ENCODE data around the gene IL18RAP.
A peak's percentile ranks its signal among the peaks of the same experiment; 100 is the strongest.

Gene IL18RAP

DNA sequence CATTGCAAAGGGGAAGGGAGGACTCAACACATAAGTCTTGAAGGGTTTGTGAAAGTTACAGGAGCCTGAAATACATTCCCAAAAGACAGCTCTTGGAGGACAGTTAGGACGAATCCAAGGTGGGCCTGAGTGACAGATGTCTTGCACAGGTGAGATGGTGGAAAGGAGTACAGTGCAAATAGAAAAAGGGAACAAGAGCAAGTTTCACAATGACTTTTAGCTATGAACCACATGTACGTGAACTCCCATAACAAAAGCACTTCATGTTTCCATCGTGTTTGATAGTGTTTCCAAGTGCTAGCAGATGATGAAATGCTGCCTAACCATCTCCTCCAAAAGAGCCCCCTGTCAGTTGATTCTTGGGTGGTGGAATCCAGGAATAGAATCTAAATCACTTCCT is 1.8 kb downstream of the IL18RAP start:
- DNase-seq, result no peak

DNA sequence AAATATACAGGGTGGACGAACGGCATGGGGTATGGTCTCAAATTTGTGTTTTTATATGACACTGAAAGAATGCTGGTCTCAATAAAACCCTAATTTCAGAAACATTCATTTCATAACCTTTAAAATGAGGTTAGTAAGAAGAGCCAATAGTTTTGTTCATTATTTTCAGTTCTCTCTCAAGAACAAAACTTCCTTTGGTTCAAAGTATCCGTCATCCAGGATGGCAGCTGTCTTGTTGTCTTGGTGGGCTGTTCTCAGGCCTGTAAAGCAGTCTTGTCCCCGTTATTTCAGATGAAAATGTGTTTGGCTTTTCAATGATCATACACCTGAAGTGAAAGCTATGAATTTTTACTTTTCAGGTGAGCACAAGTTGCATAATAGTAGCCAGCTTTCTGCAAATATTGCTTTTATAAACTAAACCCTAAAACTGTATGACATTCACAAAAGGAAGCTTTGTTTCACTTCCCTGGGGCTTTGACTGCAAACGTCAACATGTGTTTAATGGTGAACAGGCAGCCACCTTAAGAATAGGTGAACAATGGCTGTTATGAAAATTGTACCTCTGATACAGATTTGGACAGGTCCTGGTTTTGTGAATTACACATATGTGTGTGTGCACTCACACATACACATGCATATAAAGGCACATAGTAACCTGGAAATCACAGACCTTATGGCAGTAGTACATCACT is 2.6 kb downstream of the IL18RAP start:
- no peak for DNase-seq

DNA sequence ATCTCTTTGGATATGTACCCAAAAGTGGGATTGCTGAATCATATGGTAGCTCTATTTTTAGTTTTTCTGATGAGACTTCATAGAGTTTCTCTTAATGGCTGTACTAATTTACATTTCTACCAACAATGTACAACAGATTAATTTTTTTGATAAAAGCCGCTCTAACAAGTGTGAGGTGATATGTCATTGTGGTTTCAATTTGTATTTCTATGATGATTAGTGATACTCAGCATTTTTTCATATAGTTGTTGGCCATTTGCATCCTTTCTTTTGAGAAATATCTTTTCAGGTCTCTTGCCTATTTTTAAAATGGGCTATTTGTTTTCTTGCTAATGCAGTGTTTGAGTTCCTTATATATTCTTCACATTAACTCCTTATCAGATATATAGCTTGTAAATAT is 4.3 kb downstream of the IL18RAP start:
- DNase-seq, result no peak

DNA sequence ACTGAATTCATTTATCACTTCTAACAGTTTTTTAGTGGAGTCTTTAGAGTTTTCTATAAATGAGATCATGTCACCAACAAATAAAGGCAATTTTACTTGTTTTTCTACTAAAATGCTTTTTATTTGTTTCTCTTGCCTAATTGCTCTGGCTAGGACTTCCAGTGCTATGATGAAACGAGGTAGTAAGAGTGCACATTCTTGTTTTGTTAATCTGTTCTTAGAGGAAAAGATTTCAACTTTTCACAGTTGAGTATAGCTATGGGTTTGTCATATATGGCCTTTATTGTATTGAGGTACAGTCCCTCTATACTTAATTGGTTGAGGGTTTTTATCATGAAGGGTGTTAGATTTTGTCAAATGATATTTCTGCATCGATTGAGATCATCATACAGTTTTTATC is 5.6 kb downstream of the IL18RAP start:
- no peak for DNase-seq

DNA sequence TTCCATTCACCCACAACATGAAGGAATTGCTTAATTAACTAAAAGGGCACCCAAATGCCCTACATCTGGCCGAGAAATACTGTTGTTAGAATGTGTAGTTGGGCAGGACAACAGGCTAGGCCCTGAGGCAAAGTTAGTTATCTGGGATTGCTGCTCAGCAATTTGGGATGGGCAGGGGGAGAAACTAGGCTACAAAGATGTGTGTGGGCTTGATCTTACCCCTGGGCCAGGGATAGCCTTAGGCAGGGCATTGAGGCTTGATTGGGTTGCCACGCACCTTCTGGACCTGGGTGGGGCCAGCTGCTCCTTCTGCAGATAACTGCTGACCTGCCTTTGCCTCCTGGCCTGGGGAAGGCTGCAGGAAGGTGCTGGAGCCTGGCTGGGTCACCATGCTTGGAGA is 9.4 kb downstream of the IL18RAP start:
- no peak for DNase-seq

DNA sequence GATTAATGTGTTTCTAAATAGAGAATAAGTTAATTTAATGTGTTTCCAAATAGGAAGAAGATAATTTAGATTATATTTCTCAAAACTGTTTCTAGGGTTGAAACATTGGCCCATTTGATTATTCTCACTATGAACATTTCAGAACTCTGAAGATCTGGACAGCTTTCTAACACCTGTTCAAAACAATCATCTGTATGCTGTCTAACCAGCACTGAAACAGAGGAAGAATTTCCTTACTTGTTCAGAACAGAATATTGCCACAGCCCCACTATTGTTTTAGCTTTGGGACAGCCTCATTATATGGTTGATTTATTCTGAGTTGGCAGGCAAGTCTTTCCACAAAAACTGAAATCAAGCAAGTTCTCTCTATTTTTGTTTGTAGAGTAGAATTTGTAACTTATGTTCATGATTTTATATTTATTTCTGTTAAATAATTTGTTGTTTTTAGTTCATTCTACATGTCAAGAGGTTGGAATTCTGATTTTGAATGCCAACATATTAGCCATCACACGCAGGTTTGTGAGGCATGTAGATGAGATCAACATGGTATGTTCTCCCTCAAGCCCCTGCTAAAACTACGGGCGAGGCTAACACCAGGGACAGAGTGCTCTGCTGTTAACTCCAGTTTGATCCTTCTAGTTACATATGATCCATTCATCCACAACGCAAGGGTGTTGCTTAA is 11.2 kb downstream of the IL18RAP start:
- no peak for DNase-seq

DNA sequence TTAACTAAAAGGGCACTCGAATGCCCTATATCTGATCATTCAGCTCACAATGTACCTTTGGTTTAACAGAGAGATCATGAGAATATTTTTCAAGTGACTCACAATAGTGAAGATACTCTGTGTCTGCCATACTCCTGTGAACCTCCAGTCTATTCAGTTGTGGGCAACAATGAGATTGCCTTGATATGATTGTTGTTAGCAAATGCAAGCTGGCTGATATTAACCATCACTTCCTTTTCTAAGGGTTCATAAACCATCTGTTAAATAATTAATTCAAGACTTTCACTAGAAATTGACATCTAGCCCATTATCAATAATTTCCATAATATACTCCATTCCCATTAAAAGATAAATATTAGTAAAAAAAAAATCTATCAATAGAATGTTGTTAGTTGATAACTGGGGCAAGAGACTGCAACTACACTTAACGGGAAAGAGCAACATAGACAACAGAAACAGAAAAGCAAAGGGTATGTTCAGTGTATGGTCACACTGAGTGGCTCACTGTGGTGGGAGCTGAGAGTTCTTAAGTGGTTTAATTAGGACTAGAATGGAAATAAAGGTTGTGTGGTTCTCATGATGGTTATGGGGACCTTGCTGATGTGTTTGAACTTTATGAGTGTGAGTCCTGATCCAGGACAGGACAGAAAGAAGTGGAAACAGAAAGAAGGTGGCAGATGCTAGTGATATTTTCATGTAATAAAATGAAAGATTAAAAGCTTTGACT is 11.9 kb downstream of the IL18RAP start:
- DNase-seq, result no peak

DNA sequence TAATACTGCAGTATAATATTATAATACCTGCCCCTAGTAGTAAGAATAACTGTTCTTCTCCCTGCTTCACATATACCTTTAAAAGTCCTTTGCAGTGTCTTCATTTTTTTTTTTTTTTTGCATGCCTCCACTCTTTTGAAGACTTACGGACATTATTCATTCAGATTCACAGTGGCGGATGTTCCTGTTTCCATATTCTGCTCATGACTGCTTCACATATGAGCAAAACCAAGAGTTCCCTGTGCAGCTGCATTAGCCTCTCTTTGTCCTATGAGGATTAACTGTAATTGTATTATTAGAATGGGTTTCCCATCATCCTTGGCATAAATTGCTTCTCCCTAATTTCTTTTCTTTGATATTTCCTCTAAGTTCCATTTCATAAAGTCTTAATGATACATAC is 12.8 kb downstream of the IL18RAP start:
- DNase-seq, result no peak

DNA sequence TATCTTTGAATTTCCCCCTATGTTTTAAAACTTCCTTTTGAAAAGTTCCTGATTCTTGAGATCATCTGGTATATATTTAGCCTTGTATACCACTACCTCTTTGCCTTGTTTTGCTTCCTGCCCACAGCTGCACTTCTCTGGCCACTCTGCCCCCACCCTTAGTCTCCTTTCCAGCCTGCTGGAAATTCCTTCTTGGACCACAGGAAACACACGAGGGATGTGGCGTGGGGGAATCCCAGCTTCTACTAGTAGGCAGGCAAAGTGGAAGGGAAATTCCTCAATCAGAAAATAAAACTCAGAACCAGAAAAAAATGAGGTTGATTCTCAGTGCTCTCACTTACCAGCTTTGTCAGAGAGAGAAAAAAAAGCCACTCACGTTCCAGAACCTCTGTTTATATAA is 13.4 kb downstream of the IL18RAP start:
- DNase-seq, result no peak

DNA sequence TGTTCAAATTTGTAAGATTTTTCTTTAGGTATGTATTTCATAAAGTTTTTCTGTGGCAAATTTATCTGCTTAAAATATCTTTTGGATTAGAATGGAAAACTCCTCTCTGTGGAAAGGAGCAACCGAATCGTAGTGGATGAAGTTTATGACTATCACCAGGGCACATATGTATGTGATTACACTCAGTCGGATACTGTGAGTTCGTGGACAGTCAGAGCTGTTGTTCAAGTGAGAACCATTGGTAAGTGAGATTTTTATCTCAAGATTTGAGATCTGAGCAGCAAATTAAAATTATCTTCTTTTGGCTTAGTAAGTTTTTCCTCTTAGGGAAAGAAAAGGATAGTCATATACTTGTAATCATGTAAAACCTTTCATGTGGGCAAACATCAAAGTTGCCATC is 14.2 kb downstream of the IL18RAP start:
- DNase-seq, result no peak

DNA sequence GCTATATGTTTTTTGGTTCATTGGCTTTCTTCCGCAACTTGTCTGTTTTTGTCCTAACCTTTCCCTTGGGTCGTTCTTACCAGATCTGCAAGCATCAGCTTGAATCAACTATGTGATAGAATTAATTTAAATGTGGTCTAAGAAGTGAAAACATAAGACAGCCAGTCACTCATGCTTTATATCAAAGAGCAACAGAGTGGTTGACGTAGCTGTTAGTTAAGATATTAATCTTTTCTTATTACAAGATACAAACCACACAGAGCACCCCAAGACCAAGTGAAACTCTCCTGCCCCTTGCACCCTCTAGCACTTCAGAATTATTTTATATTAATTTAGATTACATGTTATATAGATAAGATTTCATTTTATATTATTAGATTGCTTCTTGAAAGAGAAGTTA is 15.2 kb downstream of the IL18RAP start:
- no peak for DNase-seq

DNA sequence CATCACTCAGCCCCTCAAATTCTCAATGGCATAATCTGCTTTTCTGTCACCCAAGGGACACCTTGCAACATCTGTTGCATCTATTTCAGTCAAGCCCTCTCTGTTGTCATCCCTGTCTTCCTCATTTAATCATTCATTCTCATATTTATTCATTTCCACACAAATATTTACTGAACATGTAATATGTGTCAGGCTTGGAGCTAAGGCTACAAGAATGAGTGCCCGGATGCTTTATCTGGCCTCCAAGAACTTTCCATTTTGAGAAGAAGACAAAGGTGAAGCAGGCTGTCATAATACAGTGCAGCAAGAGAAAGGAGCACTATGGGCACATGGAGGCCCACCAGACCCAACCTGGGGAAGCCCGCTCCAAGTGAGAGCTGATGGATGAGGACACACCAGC is 15.6 kb downstream of the IL18RAP start:
- DNase-seq, result no peak

DNA sequence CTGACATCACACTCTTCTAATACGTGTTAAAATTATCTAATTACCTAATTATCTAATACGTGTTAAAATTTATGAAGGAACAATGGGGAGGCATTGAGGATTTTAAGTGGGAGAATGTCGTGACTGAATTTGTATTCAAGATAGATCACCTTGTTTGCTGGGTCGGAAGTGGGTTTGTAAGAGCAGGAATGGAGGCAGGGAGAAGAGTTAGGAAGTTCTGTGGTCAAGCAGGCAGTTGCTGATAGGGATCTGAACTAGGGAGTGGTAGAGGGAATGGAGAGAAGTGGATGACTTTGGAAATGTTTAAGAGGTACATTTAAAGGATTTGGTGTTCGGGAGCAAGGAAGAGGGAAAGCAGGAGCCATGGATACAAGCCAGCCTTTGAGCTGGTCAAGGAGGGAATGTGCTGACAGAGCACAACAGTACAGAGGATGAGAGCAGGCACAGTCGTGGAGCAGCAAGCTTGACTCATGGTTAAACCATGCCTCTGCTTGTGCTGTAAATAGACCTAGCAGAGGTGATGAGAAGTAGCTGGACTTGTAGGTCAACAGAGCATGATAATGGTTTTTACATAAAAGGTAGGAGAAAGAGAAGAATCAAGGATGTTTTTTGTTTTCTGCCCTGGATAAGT is 16.2 kb downstream of the IL18RAP start:
- DNase-seq, result no peak

DNA sequence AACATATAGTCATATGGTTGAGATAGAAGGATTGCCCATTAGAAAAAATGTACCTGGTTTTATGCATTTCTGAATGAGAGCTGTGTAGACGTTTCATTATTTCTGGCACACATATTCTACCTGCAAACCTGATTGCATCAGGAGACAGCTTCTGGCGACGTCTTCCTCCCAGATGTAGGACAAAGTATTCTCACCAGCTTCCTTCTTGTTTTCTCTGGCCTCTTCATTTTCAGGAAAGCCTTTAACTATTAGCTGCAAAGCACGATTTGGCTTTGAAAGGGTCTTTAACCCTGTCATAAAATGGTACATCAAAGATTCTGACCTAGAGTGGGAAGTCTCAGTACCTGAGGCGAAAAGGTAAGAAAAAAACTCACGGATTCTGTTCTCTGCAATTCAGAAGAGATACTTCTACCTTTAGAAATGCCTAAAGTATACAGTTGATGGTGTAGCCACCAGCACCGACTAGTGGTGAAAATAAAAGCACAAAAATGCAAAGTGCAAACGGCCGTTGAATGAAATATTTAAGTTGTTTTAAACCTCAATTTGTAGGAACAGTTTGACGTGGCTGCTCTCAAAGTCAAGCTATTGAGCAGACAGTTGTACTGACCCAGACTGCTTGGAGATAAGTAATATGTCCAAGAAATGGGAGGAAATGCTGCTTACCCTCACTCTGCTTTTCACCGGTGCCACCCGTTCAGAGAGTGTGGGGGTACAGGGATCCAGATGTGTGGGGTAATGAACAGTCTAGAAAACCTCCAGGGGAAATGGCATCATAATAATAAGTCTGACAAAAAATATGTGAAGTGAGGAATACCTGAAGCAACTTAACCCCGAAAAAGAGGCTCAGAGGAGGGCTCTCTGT is 20.2 kb downstream of the IL18RAP start:
- DNase-seq, result no peak

DNA sequence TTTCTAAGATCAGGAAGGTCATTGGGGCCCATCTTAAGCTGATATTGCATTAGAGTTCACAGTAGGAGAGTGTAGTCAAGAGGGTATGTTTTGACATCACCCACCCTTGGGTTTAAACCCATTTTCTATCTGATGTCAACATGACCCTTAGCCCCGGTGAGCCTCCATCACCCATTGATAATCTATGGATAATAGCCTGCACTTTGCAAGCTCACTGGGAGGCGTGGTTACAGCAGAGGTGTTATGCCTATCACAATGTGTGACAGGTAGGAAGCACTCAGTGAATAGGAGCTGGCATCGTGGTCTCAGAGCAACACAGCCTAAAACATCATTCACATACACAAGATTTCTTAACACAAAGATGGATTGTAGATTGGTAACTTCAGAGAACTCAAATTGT is 21.3 kb downstream of the IL18RAP start:
- no peak for DNase-seq

DNA sequence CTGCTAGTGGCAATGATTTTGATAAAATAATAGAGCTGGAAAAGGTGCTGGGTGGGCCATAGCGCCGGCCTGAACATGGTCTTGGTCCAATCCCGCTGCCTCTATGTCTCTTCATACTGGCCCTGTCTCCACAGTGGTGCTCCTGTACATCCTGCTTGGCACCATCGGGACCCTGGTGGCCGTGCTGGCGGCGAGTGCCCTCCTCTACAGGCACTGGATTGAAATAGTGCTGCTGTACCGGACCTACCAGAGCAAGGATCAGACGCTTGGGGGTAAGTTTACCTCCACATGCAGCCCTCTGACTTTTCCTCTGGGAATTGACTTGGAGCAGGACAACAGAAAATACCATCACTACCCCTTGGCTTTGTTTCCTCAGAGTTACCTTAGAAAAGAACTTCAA is 24.0 kb downstream of the IL18RAP start:
- no peak for DNase-seq

DNA sequence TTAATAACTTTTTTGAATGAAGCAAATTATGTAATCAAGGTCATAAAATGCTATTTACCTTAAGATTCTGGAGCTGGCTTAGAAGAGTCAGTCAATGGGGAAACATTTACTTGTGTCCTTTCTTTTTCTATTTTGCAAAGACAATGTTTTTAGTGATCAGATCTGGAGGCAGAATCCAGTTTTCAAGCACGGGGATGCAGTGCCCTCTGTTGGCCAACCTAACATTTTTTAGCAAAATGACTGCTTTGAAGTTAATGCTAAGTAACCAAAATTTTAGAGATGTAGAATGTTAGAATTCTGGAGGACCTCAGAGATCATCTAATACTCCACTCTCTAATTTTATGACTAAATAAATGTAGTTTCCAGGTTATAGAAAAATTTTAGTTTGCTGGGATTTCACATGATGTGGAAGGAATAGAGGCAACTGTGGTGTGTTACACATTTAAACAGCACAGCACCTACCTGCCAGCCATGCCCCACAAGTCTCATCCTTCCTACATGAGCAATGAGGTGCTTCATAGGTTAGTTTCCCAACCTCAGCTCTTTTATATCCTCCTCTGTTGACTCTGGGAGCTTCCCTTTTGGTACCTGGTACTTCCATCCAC is 26.5 kb downstream of the IL18RAP start:
- peak in 2 of 14 donors; percentile 1 to 3 for DNase-seq

DNA sequence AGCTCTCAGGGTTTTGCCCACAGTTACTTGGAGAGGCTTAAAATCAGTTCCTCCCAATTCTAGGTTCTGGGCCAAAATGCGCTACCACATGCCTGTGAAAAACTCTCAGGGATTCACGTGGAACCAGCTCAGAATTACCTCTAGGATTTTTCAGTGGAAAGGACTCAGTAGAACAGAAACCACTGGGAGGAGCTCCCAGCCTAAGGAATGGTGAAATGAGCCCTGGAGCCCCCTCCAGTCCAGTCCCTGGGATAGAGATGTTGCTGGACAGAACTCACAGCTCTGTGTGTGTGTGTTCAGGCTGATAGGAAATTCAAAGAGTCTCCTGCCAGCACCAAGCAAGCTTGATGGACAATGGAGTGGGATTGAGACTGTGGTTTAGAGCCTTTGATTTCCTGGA is 29.0 kb downstream of the IL18RAP start:
- no peak for DNase-seq

DNA sequence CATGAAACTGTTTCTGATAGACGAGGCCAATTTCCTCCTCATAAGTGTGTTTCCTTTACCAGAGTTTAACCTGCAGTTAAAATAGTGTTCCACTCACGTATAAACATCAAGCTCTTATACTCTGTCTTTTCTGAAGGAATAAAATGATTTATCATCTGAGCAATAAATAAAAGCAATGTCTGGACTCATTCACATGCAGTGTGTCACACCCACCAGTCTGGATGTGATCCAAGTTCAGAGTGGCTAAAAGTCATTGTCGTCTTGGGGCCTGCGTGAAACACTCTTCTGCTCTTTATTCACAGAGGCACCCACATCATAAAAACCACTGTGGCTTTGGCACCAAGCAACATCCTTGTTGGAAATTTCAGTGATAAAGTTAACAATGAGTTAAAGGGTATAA is 30.5 kb downstream of the IL18RAP start:
- DNase-seq, result no peak

DNA sequence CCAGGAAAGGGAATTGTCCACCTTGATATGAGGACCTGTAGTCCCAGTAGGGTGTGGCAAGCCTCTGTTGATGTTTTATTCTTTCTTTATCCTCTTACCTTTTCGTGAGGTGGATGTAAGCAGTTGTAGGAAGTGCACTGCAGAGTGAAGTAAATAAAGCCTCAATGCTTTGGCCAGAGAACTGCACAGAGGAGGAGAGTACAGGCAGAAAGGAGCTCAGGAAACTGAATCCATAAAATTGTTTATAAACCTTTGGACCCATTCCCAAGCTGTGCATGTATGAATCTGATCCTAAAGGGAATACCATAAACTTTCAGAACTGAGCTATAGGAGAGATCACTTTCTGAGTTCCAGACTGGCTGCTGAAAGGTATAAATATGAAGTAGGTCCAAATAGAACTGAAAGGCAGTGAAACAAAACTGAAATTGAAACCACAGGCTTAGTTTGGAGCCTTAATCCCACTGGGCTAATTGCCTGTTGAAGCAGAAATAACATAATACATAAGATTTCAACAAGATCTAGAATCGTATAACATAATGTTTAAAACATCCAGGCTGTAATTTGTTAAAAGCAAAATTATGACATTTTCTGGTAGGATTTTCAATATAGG is 32.2 kb downstream of the IL18RAP start:
- no peak for DNase-seq

DNA sequence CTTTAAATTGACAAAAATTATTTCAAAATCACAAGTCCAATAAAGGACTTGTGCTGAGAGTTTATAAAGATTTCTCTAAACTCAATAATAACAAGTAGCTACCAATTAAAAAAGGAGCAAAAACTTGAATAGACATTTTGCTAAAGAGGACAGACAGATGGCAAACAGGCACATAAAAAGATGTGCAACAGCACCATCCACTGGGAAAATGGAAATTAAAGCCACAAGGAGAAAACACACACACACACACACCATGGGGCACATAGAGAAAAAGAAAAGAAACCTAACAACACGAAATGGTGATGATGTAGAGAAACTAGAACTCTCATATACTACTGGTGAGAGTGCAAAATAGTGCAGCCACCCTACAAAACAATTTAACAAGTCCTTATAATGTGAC is 37.5 kb downstream of the IL18RAP start:
- DNase-seq, result no peak

DNA sequence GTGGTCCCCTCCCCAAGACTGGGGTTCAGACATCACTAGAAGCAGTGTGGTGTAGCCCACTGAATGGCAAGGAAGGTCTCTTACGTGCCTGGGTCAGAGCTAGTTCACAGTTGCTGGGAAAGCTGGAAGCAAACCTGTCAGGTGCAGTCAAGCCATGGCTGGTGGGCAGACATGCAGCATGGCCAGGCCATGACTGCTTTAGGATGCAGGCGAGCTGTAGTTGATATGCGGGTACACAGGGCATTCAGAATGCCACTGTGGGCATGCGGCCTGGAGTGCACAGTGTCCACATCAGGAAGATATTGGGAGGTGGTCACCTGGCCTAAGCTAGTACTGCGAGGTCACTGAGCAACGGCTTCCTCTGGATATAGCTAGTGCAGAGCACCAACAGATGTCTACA is 38.2 kb downstream of the IL18RAP start:
- DNase-seq, result no peak
